ENCODE measurements around the gene ATAT1.

DNA sequence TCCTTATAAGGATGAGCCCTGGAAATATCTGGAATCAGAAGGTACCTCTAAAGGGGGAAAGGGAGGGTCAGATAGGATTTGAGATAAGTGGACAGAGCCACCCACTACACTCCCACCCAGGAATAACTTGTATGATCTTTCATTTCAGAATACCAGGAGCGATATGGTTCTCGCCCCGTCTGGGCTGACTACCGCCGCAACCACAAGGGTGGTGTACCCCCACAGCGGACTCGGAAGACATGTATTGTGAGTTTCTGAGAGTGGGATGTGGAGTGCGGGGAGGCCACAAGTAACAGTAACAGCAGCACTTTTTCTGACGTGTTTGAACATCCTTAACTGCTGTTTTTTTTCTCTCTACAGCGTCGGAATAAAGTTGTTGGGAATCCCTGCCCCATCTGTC, 7.1 kb upstream of the ATAT1 start:
- TF ChIP-seq, protein P1, sequence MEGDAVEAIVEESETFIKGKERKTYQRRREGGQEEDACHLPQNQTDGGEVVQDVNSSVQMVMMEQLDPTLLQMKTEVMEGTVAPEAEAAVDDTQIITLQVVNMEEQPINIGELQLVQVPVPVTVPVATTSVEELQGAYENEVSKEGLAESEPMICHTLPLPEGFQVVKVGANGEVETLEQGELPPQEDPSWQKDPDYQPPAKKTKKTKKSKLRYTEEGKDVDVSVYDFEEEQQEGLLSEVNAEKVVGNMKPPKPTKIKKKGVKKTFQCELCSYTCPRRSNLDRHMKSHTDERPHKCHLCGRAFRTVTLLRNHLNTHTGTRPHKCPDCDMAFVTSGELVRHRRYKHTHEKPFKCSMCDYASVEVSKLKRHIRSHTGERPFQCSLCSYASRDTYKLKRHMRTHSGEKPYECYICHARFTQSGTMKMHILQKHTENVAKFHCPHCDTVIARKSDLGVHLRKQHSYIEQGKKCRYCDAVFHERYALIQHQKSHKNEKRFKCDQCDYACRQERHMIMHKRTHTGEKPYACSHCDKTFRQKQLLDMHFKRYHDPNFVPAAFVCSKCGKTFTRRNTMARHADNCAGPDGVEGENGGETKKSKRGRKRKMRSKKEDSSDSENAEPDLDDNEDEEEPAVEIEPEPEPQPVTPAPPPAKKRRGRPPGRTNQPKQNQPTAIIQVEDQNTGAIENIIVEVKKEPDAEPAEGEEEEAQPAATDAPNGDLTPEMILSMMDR (conservative IDR thresholded peaks at IDR 0.05; ENCODE audit: low read depth, low read length) = no peak
- TF ChIP-seq MAFK (IDR thresholded peaks at IDR 0.05; ENCODE audit: low read depth, low read length) (no peak), MAZ (IDR thresholded peaks at IDR 0.05; ENCODE audit: borderline replicate concordance, low read depth, low read length) (no peak), RAD21 (IDR thresholded peaks at IDR 0.05; ENCODE audit: low read length) (no peak), POLR2A (IDR thresholded peaks at IDR 0.05; ENCODE audit: low read depth, low read length) (no peak), CEBPB (IDR thresholded peaks at IDR 0.05; ENCODE audit: low read depth, low read length) (no peak), RFX5 (IDR thresholded peaks at IDR 0.05; ENCODE audit: low read depth, low read length) (no peak), FOS (IDR thresholded peaks at IDR 0.05; ENCODE audit: low read depth, low read length) (no peak)
